AG09309 (cell line): ENCODE results near the gene PTPN1.

Source experiments
- DNase-seq: peaks from one replicate; pipeline ENCODE4 v3.0.0-alpha.2; 2010; ENCODE audit warnings: low read depth
- H3K4me3 ChIP-seq: 2 replicates; pipeline ENCODE4 v1.5.1; 2011; ENCODE audit warnings: mild to moderate bottlenecking, low read depth, low read length, moderate library complexity; ENCODE audit not compliant: control insufficient read depth
- TF ChIP-seq, protein P1 (sequence below): IDR thresholded peaks from 2 replicates; pipeline ENCODE4 v1.5.1; 2011; ENCODE audit warnings: mild to moderate bottlenecking, low read depth, low read length, inconsistent platforms; ENCODE audit not compliant: insufficient read depth, control insufficient read depth; ENCODE audit errors: missing control alignments

Gene PTPN1

GRCh38 chr20:50547964-50548363, 37.8 kb downstream of the PTPN1 start:
- no peak for DNase-seq
- TF ChIP-seq, protein P1, sequence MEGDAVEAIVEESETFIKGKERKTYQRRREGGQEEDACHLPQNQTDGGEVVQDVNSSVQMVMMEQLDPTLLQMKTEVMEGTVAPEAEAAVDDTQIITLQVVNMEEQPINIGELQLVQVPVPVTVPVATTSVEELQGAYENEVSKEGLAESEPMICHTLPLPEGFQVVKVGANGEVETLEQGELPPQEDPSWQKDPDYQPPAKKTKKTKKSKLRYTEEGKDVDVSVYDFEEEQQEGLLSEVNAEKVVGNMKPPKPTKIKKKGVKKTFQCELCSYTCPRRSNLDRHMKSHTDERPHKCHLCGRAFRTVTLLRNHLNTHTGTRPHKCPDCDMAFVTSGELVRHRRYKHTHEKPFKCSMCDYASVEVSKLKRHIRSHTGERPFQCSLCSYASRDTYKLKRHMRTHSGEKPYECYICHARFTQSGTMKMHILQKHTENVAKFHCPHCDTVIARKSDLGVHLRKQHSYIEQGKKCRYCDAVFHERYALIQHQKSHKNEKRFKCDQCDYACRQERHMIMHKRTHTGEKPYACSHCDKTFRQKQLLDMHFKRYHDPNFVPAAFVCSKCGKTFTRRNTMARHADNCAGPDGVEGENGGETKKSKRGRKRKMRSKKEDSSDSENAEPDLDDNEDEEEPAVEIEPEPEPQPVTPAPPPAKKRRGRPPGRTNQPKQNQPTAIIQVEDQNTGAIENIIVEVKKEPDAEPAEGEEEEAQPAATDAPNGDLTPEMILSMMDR: no peak
- H3K4me3 ChIP-seq: no peak overlapping the region

GRCh38 chr20:50548396-50548795, 38.2 kb downstream of the PTPN1 start:
- DNase-seq: no peak
- no peak overlapping the region for H3K4me3 ChIP-seq
- TF ChIP-seq, protein P1: no peak

GRCh38 chr20:50550531-50550930, 40.3 kb downstream of the PTPN1 start:
- DNase-seq: no peak
- TF ChIP-seq, protein P1: no peak
- H3K4me3 ChIP-seq: no peak overlapping the region

GRCh38 chr20:50551288-50551687, 41.1 kb downstream of the PTPN1 start:
- no peak for DNase-seq
- H3K4me3 ChIP-seq: no peak overlapping the region
- TF ChIP-seq, protein P1: no peak

- TF ChIP-seq, protein P1: no peak
- no peak for DNase-seq
- H3K4me3 ChIP-seq: no peak overlapping the region
Measured at GRCh38 chr20:50552979-50553378, 42.8 kb downstream of the PTPN1 start.

- no peak for DNase-seq
- H3K4me3 ChIP-seq: no peak overlapping the region
- TF ChIP-seq, protein P1: no peak
Measured at GRCh38 chr20:50554694-50555579, 44.8 kb downstream of the PTPN1 start.

DNA sequence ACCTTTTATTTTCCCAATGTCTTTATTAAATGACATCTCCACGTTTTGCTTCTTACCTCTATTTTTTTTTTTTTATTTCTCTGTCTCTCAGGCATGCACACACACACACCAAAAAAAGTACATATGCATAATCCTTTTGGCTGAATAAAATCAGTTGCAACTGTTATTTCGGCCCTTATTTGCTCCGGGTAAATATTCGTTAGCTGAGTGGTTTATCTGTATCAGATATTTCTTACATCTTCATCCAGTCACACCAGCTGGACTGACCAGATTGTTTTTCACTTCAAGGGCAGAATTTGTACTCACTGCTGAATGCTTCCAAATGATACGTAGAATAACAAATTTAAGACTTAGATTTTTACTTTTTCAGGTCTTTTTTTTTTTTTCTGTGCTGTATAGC, 45.5 kb downstream of the PTPN1 start:
- H3K4me3 ChIP-seq: no peak overlapping the region
- DNase-seq: no peak
- TF ChIP-seq, protein P1: no peak
